NCI-H526 (cell line): ENCODE data around the gene PXK.

ENCODE experiments used
- DNase-seq, 2 experiments: peaks; one replicate each; lab custom pipeline; 2025; lab: John Stamatoyannopoulos, UW

PXK gene

DNA sequence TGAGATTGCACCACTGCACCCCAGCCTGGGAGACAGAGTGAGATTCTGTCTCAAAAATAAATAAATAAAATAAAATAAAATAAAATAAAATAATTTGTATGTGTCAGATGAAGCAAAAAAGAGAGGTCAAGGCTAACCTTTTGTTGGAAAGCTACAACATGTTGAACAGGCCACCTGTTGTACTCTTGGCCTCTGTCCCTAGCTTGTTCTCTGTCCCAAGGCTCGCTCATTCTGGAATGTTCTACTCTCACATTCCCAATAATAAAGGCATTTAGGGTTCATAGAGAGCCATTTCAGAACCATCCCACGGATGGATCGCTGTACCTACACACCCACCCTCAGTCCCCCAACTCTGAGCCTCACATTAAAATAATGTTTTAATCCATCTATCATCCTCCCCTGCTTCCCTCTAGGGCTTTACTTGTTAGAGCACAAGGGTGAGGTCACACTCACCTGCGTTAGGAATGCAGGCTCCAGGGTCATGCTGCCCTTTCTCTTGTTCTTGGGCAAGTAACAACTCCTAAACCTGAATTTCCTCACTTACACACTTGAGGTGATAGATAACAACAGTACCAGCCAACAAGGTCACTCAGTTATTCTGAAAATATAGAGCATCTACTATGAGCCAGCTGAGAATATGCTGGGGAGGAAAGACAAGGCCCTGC lies 134.3 kb downstream of the PXK start:
- no peak for DNase-seq

GRCh38 chr3:58469096-58469495 lies 136.4 kb downstream of the PXK start:
- DNase-seq: no peak

GRCh38 chr3:58470363-58471024 lies 137.8 kb downstream of the PXK start:
- DNase-seq: no peak

- peak; percentile 8 to 28 for DNase-seq
These were observed 138.6 kb downstream of the PXK start for GRCh38 chr3:58471025-58471887.

- DNase-seq: no peak
These were observed 140.6 kb downstream of the PXK start for GRCh38 chr3:58473275-58473674.

- no peak for DNase-seq
These were observed 141.7 kb downstream of the PXK start for GRCh38 chr3:58474348-58474911.

DNA sequence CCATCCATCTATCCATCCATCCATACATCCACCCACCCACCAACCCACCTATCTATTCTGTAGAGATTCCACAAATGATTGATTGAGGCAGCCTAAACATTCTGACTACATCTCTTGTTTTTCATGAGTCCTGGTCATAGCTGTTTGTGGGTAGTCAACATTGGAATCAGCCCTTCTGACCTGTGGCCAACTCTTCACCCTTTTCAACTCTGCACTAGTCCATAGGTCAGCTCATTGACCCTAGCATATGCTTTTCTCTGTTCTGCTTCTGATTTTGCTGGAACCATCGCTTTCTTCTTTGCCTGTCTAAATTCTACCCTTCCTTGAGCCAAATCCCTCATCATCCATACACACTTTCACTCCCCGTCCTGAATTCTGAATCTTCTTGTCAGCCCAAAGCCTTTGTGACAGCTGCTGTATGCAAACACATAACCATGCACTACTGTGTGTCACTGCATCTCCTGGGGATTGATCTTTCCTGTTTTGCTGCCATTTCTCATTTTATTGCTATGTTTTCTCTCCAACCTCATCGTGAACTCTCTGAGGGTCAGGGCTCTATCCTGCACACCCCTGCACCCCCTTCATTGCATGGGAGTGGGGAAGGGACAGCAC lies 142.4 kb downstream of the PXK start:
- no peak for DNase-seq
